Left lung (tissue), 14 donors: ENCODE measurements around the gene SERF1B. TPM values are rescaled to one million over a fixed set of nuclear protein-coding genes. Genes with fewer than 3 reads are reported as not detected.
"Not testable (repeated sequence)": the region's sequence is repeated elsewhere in the genome, so short reads cannot be mapped to it uniquely, and the experiment has no call there.

Experiments used
- ATAC-seq: fragments of 200-7000 bp; cut with Tn5 transposase; one replicate; pipeline ENCODE4 v1.9.1; 2020; ENCODE audit warnings: moderate library complexity
- DNase-seq, 4 donors: peaks; one replicate each; pipeline ENCODE4 v3.0.0-alpha.2; 2013 to 2020
- H3K27ac ChIP-seq, 2 donors: fragments of 200-600 bp; sonication (generic) in 1 of 2; one replicate each; pipeline versions ENCODE4 v1.5.0 to v1.8.0; 2020 to 2021
- H3K27me3 ChIP-seq, 2 donors: fragments of 200-600 bp; sonication (generic) in 1 of 2; one replicate each; pipeline versions ENCODE4 v1.5.0 to v1.8.0; 2020 to 2021
- H3K36me3 ChIP-seq, 2 donors: fragments of 200-600 bp; sonication (generic) in 1 of 2; one replicate each; pipeline versions ENCODE4 v1.5.0 to v1.8.0; 2020 to 2021
- H3K4me1 ChIP-seq, 2 donors: fragments of 200-600 bp; one replicate each; pipeline ENCODE4 v1.8.0; 2021
- H3K4me3 ChIP-seq, 2 donors: fragments of 200-600 bp; sonication (generic) in 1 of 2; one replicate each; pipeline versions ENCODE4 v1.5.0 to v1.8.0; 2020 to 2021; ENCODE audit warnings: mild to moderate bottlenecking in 1 of 2
- H3K9me3 ChIP-seq, 2 donors: fragments of 200-600 bp; sonication (generic) in 1 of 2; one replicate each; pipeline versions ENCODE4 v1.5.0 to v1.8.0; 2020 to 2021
- intact Hi-C, 2 donors: fragments of 100-400 bp; cut with DNase I; formaldehyde crosslinking; loops; one replicate each; pipeline versions ENCODE4 v1.11.2 to v1.14.2; 2022
- long read RNA-seq, 12 donors: library from polyadenylated mRNA in 2 of 12; unstranded in 2 of 12; transcript quantifications; one replicate each; pipeline ENCODE4 v2.0.0 and lab custom pipeline, GENCODE V29; 2019 to 2026
- polyA plus RNA-seq, 6 donors: library from polyadenylated mRNA; unstranded; fragments of 120-200 nt; gene quantifications; one replicate each; pipeline ENCODE4 v1.2.1, GENCODE V29; 2013; ENCODE audit not compliant: insufficient read length in 6 of 6
- total RNA-seq, 2 donors: library from RNA; stranded (reverse); fragmentation: NEBNext Ultra II Directional; extraction: Animal tissue kit (Norgen Biotek cat#: 25700); gene quantifications; one replicate each; pipeline ENCODE4 v1.2.1, GENCODE V29; 2021
- donor health status: DM: no; HTN: yes; CAD: no.
- donor health status: DM: no; HTN: no; CAD: no.

Gene SERF1B
- total RNA-seq (10 to 100 TPM; 12.6 to 20.8 TPM), polyA plus RNA-seq (10 to 100 TPM; 64.5 to 82.3 (median 76.2) TPM)
- long read RNA-seq, donor 1, transcript SERF1B-202 (3 exons, 703 nt) = major isoform, 21 of 67 reads
- long read RNA-seq, donor 1, partial matches to known transcripts = 34 of 67 reads
- long read RNA-seq, donor 1, other reads (novel, unspliced or antisense) = 0 of 67 reads
- long read RNA-seq, donor 2, transcript SERF1B-202 (3 exons, 703 nt) = major isoform, 17 of 51 reads
- long read RNA-seq, donor 2, partial matches to known transcripts = 23 of 51 reads
- long read RNA-seq, donor 2, other reads (novel, unspliced or antisense) = 0 of 51 reads
- long read RNA-seq, donor 3, transcript SERF1B-202 (3 exons, 703 nt) = major isoform, 16 of 21 reads
- long read RNA-seq, donor 3, partial matches to known transcripts = 0 of 21 reads
- long read RNA-seq, donor 3, other reads (novel, unspliced or antisense) = 0 of 21 reads
- long read RNA-seq, donor 4, transcript SERF1B-202 (3 exons, 703 nt) = major isoform, 23 of 26 reads
- long read RNA-seq, donor 4, partial matches to known transcripts = 0 of 26 reads
- long read RNA-seq, donor 4, other reads (novel, unspliced or antisense) = 0 of 26 reads
- long read RNA-seq, donor 5, transcript SERF1B-202 (3 exons, 703 nt) = major isoform, 15 of 41 reads
- long read RNA-seq, donor 5, transcript SERF1B-206 (2 exons, 632 nt) = minor isoform, 5 of 41 reads
- long read RNA-seq, donor 5, partial matches to known transcripts = 14 of 41 reads
- long read RNA-seq, donor 5, other reads (novel, unspliced or antisense) = 0 of 41 reads
- long read RNA-seq, donor 6, transcript SERF1B-202 (3 exons, 703 nt) = major isoform, 35 of 46 reads
- long read RNA-seq, donor 6, partial matches to known transcripts = 0 of 46 reads
- long read RNA-seq, donor 6, other reads (novel, unspliced or antisense) = 6 of 46 reads
- long read RNA-seq, donor 7, transcript SERF1B-202 (3 exons, 703 nt) = major isoform, 11 of 15 reads
- long read RNA-seq, donor 7, partial matches to known transcripts = 0 of 15 reads
- long read RNA-seq, donor 7, other reads (novel, unspliced or antisense) = 0 of 15 reads
- long read RNA-seq, donor 8, transcript SERF1B-202 (3 exons, 703 nt) = major isoform, 8 of 16 reads
- long read RNA-seq, donor 8, partial matches to known transcripts = 0 of 16 reads
- long read RNA-seq, donor 8, other reads (novel, unspliced or antisense) = 0 of 16 reads
- long read RNA-seq, donor 9, partial matches to known transcripts = 0 of 1 reads
- long read RNA-seq, donor 9, other reads (novel, unspliced or antisense) = 0 of 1 reads
- long read RNA-seq, donor 10, transcript SERF1B-202 (3 exons, 703 nt) = major isoform, 7 of 9 reads
- long read RNA-seq, donor 10, partial matches to known transcripts = 0 of 9 reads
- long read RNA-seq, donor 10, other reads (novel, unspliced or antisense) = 0 of 9 reads
- long read RNA-seq, donor 11, transcript SERF1B-201 (3 exons, 1,889 nt) = minor isoform, 10 of 59 reads
- long read RNA-seq, donor 11, transcript SERF1B-202 (3 exons, 703 nt) = major isoform, 31 of 59 reads
- long read RNA-seq, donor 11, partial matches to known transcripts = 0 of 59 reads
- long read RNA-seq, donor 11, other reads (novel, unspliced or antisense) = 10 of 59 reads
- long read RNA-seq, donor 12, transcript SERF1B-202 (3 exons, 703 nt) = major isoform, 13 of 20 reads
- long read RNA-seq, donor 12, partial matches to known transcripts = 0 of 20 reads
- long read RNA-seq, donor 12, other reads (novel, unspliced or antisense) = 0 of 20 reads

- peak; percentile 99 for ATAC-seq
- H3K9me3 ChIP-seq, H3K4me3 ChIP-seq, H3K27ac ChIP-seq, H3K4me1 ChIP-seq, intact Hi-C loops, H3K27me3 ChIP-seq, DNase-seq, H3K36me3 ChIP-seq: not testable (repeated sequence)
These were observed at the start of gene SERF1B for GRCh38 chr5:70025106-70025844. Gene SERF1B (plus strand): TSS chr5:70025251. CDS start chr5:70025452, 201 bp downstream.

GRCh38 chr5:69991713-69992112, 33.3 kb upstream of the SERF1B start:
- H3K27ac ChIP-seq, ATAC-seq, H3K36me3 ChIP-seq, H3K9me3 ChIP-seq, H3K4me3 ChIP-seq, H3K27me3 ChIP-seq, DNase-seq, intact Hi-C loops, H3K4me1 ChIP-seq: not testable (repeated sequence)

- intact Hi-C loops, ATAC-seq: not testable (repeated sequence)
These were observed 29.5 kb upstream of the SERF1B start for GRCh38 chr5:69995535-69995934.

GRCh38 chr5:70020660-70021059, 4.4 kb upstream of the SERF1B start:
- DNase-seq, H3K27ac ChIP-seq, H3K9me3 ChIP-seq, H3K27me3 ChIP-seq, H3K4me3 ChIP-seq, ATAC-seq, intact Hi-C loops, H3K4me1 ChIP-seq, H3K36me3 ChIP-seq: not testable (repeated sequence)

More at GRCh38 chr5:69995535-69995934, 29.5 kb upstream of the SERF1B start:
- DNase-seq, H3K36me3 ChIP-seq, H3K9me3 ChIP-seq, H3K27me3 ChIP-seq, H3K27ac ChIP-seq, H3K4me3 ChIP-seq, H3K4me1 ChIP-seq: not testable (repeated sequence)

GRCh38 chr5:70025845-70026145, 744 bp downstream of the SERF1B start:
- H3K27me3 ChIP-seq, H3K9me3 ChIP-seq, H3K4me1 ChIP-seq, H3K27ac ChIP-seq, ATAC-seq, intact Hi-C loops, H3K36me3 ChIP-seq, DNase-seq, H3K4me3 ChIP-seq: not testable (repeated sequence)

- intact Hi-C loops, H3K27ac ChIP-seq, H3K4me1 ChIP-seq, DNase-seq, H3K9me3 ChIP-seq, H3K4me3 ChIP-seq, H3K27me3 ChIP-seq, H3K36me3 ChIP-seq, ATAC-seq: not testable (repeated sequence)
These were observed 6.2 kb downstream of the SERF1B start for GRCh38 chr5:70031204-70031603.

- ATAC-seq, DNase-seq, H3K27me3 ChIP-seq, intact Hi-C loops, H3K4me1 ChIP-seq, H3K36me3 ChIP-seq, H3K9me3 ChIP-seq, H3K27ac ChIP-seq, H3K4me3 ChIP-seq: not testable (repeated sequence)
These were observed 16.4 kb downstream of the SERF1B start for GRCh38 chr5:70041411-70041810.

GRCh38 chr5:70049790-70050142, 24.7 kb downstream of the SERF1B start:
- H3K4me1 ChIP-seq, H3K27ac ChIP-seq, DNase-seq, H3K9me3 ChIP-seq, H3K36me3 ChIP-seq, H3K27me3 ChIP-seq, intact Hi-C loops, H3K4me3 ChIP-seq: not testable (repeated sequence)
- peak; percentile 50 for ATAC-seq

- H3K4me1 ChIP-seq, H3K27me3 ChIP-seq, H3K4me3 ChIP-seq, DNase-seq, H3K9me3 ChIP-seq, H3K36me3 ChIP-seq, intact Hi-C loops, ATAC-seq, H3K27ac ChIP-seq: not testable (repeated sequence)
These were observed 31.4 kb downstream of the SERF1B start for GRCh38 chr5:70056289-70056942.

- ATAC-seq, H3K36me3 ChIP-seq, H3K27me3 ChIP-seq, H3K27ac ChIP-seq, H3K4me1 ChIP-seq, intact Hi-C loops, DNase-seq, H3K4me3 ChIP-seq, H3K9me3 ChIP-seq: not testable (repeated sequence)
These were observed 32.1 kb downstream of the SERF1B start for GRCh38 chr5:70057140-70057539.

- intact Hi-C loops, H3K36me3 ChIP-seq, H3K27ac ChIP-seq, H3K9me3 ChIP-seq, ATAC-seq, H3K4me1 ChIP-seq, H3K27me3 ChIP-seq, H3K4me3 ChIP-seq: not testable (repeated sequence)
- peak in 1 of 4 donors; percentile 35 for DNase-seq
These were observed 52.6 kb downstream of the SERF1B start for GRCh38 chr5:70077632-70078031.
